Activated CD4-positive, alpha-beta T cell treated with anti-CD3 and anti-CD28 coated beads, Interleukin-2, amount 10 ng/mL, durations not matched to agents 24 days and 14 days (primary cell): ENCODE results near the gene RNF11. TPM values are rescaled to one million over a fixed set of nuclear protein-coding genes. Genes with fewer than 3 reads are reported as not detected.

Source experiments
- DNase-seq: peaks from one replicate; pipeline ENCODE4 v3.0.0; 2022
- H3K27ac Mint-ChIP-seq: one replicate; pipeline ENCODE4 v1.8.0; 2022; ENCODE audit warnings: mild to moderate bottlenecking, mixed read lengths
- H3K27me3 Mint-ChIP-seq: one replicate; pipeline ENCODE4 v1.8.0; 2022; ENCODE audit warnings: mixed read lengths
- H3K36me3 Mint-ChIP-seq: one replicate; pipeline ENCODE4 v1.8.0; 2022; ENCODE audit warnings: low read depth, mild to moderate bottlenecking, mixed read lengths
- H3K4me1 Mint-ChIP-seq: one replicate; pipeline ENCODE4 v1.8.0; 2021; ENCODE audit warnings: mixed read lengths
- H3K4me3 Mint-ChIP-seq: one replicate; pipeline ENCODE4 v1.8.0; 2022; ENCODE audit warnings: mild to moderate bottlenecking, moderate library complexity, mixed read lengths
- H3K9me3 Mint-ChIP-seq: one replicate; pipeline ENCODE4 v1.8.0; 2021; ENCODE audit warnings: mixed read lengths
- intact Hi-C: fragments of 100-400 bp; cut with micrococcal nuclease; formaldehyde crosslinking; loops from one replicate; pipeline ENCODE4 v1.15.1; 2023
- total RNA-seq: library from RNA; stranded (reverse); gene quantifications from 2 replicates; pipeline ENCODE4 v1.2.3, GENCODE V29; 2022

RNF11 gene
- total RNA-seq, 1 donor from 2014 or later: 24.6 TPM

GRCh38 chr1:51310871-51311613 lies 75.0 kb downstream of the RNF11 start:
- H3K4me1 Mint-ChIP-seq: peaks cover 18% of the 10 kb centered on the region
- intact Hi-C loops: no loop called here
- DNase-seq: no peak
- no peak overlapping the region for H3K27ac Mint-ChIP-seq
- H3K9me3 Mint-ChIP-seq: no peaks in the 10 kb centered on the region
- no peaks in the 10 kb centered on the region for H3K27me3 Mint-ChIP-seq
- no peaks in the 10 kb centered on the region for H3K36me3 Mint-ChIP-seq
- no peak overlapping the region for H3K4me3 Mint-ChIP-seq

GRCh38 chr1:51311826-51312225 lies 75.8 kb downstream of the RNF11 start:
- intact Hi-C loops: no loop called here
- no peak overlapping the region for H3K27ac Mint-ChIP-seq
- DNase-seq: no peak
- H3K27me3 Mint-ChIP-seq: no peaks in the 10 kb centered on the region
- no peaks in the 10 kb centered on the region for H3K9me3 Mint-ChIP-seq
- H3K4me1 Mint-ChIP-seq: peaks cover 18% of the 10 kb centered on the region
- no peak overlapping the region for H3K4me3 Mint-ChIP-seq
- no peaks in the 10 kb centered on the region for H3K36me3 Mint-ChIP-seq

- peaks cover 18% of the 10 kb centered on the region for H3K4me1 Mint-ChIP-seq
- no peak overlapping the region for H3K4me3 Mint-ChIP-seq
- H3K9me3 Mint-ChIP-seq: no peaks in the 10 kb centered on the region
- H3K27me3 Mint-ChIP-seq: no peaks in the 10 kb centered on the region
- intact Hi-C loops: no loop called here
- H3K36me3 Mint-ChIP-seq: no peaks in the 10 kb centered on the region
- no peak overlapping the region for H3K27ac Mint-ChIP-seq
- DNase-seq: no peak
Measured at GRCh38 chr1:51312718-51313117, 76.6 kb downstream of the RNF11 start.

GRCh38 chr1:51313268-51313852 lies 77.3 kb downstream of the RNF11 start:
- Mint-ChIP-seq H3K9me3 (no peaks in the 10 kb centered on the region), H3K27ac (no peak overlapping the region), H3K36me3 (no peaks in the 10 kb centered on the region), H3K4me1 (peaks cover 18% of the 10 kb centered on the region), H3K4me3 (no peak overlapping the region), H3K27me3 (no peaks in the 10 kb centered on the region)
- DNase-seq: no peak
- intact Hi-C loops: no loop called here

GRCh38 chr1:51313961-51314777 lies 78.1 kb downstream of the RNF11 start:
- Mint-ChIP-seq H3K9me3 (no peaks in the 10 kb centered on the region), H3K36me3 (no peaks in the 10 kb centered on the region), H3K4me1 (peaks cover 18% of the 10 kb centered on the region), H3K4me3 (no peak overlapping the region), H3K27ac (no peak overlapping the region), H3K27me3 (peaks cover 2% of the 10 kb centered on the region)
- intact Hi-C loops: no loop called here
- DNase-seq: no peak

GRCh38 chr1:51314974-51315373 lies 78.9 kb downstream of the RNF11 start:
- Mint-ChIP-seq H3K36me3 (no peaks in the 10 kb centered on the region), H3K27ac (peak overlapping the region; percentile 14), H3K9me3 (no peaks in the 10 kb centered on the region), H3K4me3 (no peak overlapping the region), H3K27me3 (peaks cover 4% of the 10 kb centered on the region), H3K4me1 (peaks cover 18% of the 10 kb centered on the region)
- intact Hi-C loops: no loop called here
- DNase-seq: no peak

GRCh38 chr1:51316113-51316845 lies 80.2 kb downstream of the RNF11 start:
- no peak for DNase-seq
- Mint-ChIP-seq H3K4me3 (no peak overlapping the region), H3K9me3 (no peaks in the 10 kb centered on the region), H3K27ac (no peak overlapping the region), H3K4me1 (peaks cover 14% of the 10 kb centered on the region), H3K27me3 (peaks cover 4% of the 10 kb centered on the region), H3K36me3 (no peaks in the 10 kb centered on the region)
- intact Hi-C loops: no loop called here

GRCh38 chr1:51316846-51317120 lies 80.7 kb downstream of the RNF11 start:
- Mint-ChIP-seq H3K4me3 (no peak overlapping the region), H3K36me3 (no peaks in the 10 kb centered on the region), H3K4me1 (peaks cover 14% of the 10 kb centered on the region), H3K9me3 (no peaks in the 10 kb centered on the region), H3K27me3 (peaks cover 4% of the 10 kb centered on the region), H3K27ac (no peak overlapping the region)
- intact Hi-C loops: no loop called here
- no peak for DNase-seq

- no peak for DNase-seq
- intact Hi-C loops: no loop called here
- peaks cover 14% of the 10 kb centered on the region for H3K4me1 Mint-ChIP-seq
- H3K36me3 Mint-ChIP-seq: no peaks in the 10 kb centered on the region
- no peak overlapping the region for H3K27ac Mint-ChIP-seq
- peaks cover 4% of the 10 kb centered on the region for H3K27me3 Mint-ChIP-seq
- no peak overlapping the region for H3K4me3 Mint-ChIP-seq
- no peaks in the 10 kb centered on the region for H3K9me3 Mint-ChIP-seq
Measured at GRCh38 chr1:51317798-51318197, 81.7 kb downstream of the RNF11 start.

- Mint-ChIP-seq H3K4me1 (no peaks in the 10 kb centered on the region), H3K4me3 (no peak overlapping the region), H3K9me3 (no peaks in the 10 kb centered on the region), H3K27me3 (peaks cover 16% of the 10 kb centered on the region), H3K27ac (no peak overlapping the region), H3K36me3 (no peaks in the 10 kb centered on the region)
- intact Hi-C loops: no loop called here
- DNase-seq: no peak
Measured at GRCh38 chr1:51320967-51321923, 85.2 kb downstream of the RNF11 start.

GRCh38 chr1:51321924-51322280 lies 85.8 kb downstream of the RNF11 start:
- no peak overlapping the region for H3K27ac Mint-ChIP-seq
- DNase-seq: no peak
- intact Hi-C loops: no loop called here
- peaks cover 16% of the 10 kb centered on the region for H3K27me3 Mint-ChIP-seq
- H3K9me3 Mint-ChIP-seq: no peaks in the 10 kb centered on the region
- H3K4me1 Mint-ChIP-seq: no peaks in the 10 kb centered on the region
- H3K4me3 Mint-ChIP-seq: no peak overlapping the region
- no peaks in the 10 kb centered on the region for H3K36me3 Mint-ChIP-seq

GRCh38 chr1:51322417-51323101 lies 86.5 kb downstream of the RNF11 start:
- Mint-ChIP-seq H3K36me3 (no peaks in the 10 kb centered on the region), H3K4me3 (no peak overlapping the region), H3K27me3 (peaks cover 16% of the 10 kb centered on the region), H3K4me1 (peaks cover 2% of the 10 kb centered on the region), H3K9me3 (no peaks in the 10 kb centered on the region), H3K27ac (no peak overlapping the region)
- no peak for DNase-seq
- intact Hi-C loops: no loop called here
